MCF 10A (cell line): ENCODE measurements around the gene PRSS56. TPM values are rescaled to one million over a fixed set of nuclear protein-coding genes. Genes with fewer than 3 reads are reported as not detected.

Source experiments
- BruUV-seq: library from RNA; stranded (reverse); fragments of 400-500 nt; replicated peaks from 2 replicates; lab custom pipeline; 2021; lab: Mats Ljungman, UMichigan
- CTCF ChIA-PET: fragments of 300-600 bp; sonication (Branson Sonifier 250); formaldehyde crosslinking; extraction: SDS; loops from one replicate; lab custom pipeline; 2021; ENCODE audit warnings: antibody characterized with exemption, inconsistent platforms; lab: Yijun Ruan, JAX
- POLR2A ChIA-PET: fragments of 300-600, 350-650 bp; sonication (Branson Sonifier 250); formaldehyde crosslinking; extraction: SDS; loops from one replicate; lab custom pipeline; 2020; ENCODE audit warnings: antibody characterized with exemption, inconsistent platforms; lab: Yijun Ruan, JAX
- DNase-seq: peaks from one replicate; pipeline ENCODE4 v3.0.0-alpha.2; 2018; ENCODE audit not compliant: unreplicated experiment
- H3K27ac Mint-ChIP-seq: one replicate; pipeline ENCODE4 v1.8.0; 2022; ENCODE audit warnings: mild to moderate bottlenecking, low read depth, mixed read lengths; ENCODE audit not compliant: unreplicated experiment
- H3K27me3 Mint-ChIP-seq: one replicate; pipeline ENCODE4 v1.8.0; 2022; ENCODE audit warnings: mixed read lengths; ENCODE audit not compliant: insufficient read depth, unreplicated experiment
- H3K36me3 Mint-ChIP-seq: one replicate; pipeline ENCODE4 v1.8.0; 2022; ENCODE audit warnings: mild to moderate bottlenecking, moderate library complexity, mixed read lengths; ENCODE audit not compliant: insufficient read depth, unreplicated experiment
- H3K4me1 Mint-ChIP-seq: one replicate; pipeline ENCODE4 v1.8.0; 2022; ENCODE audit warnings: mixed read lengths; ENCODE audit not compliant: insufficient read depth, unreplicated experiment
- H3K4me3 Mint-ChIP-seq: one replicate; pipeline ENCODE4 v1.8.0; 2022; ENCODE audit warnings: mild to moderate bottlenecking, moderate library complexity, mixed read lengths; ENCODE audit not compliant: unreplicated experiment
- H3K9me3 Mint-ChIP-seq: one replicate; pipeline ENCODE4 v1.8.0; 2022; ENCODE audit warnings: mixed read lengths; ENCODE audit not compliant: unreplicated experiment
- intact Hi-C: fragments of 100-400 bp; cut with micrococcal nuclease; formaldehyde crosslinking; loops from 2 replicates; pipeline ENCODE4 v1.14.1; 2022
- total RNA-seq: library from RNA; stranded (reverse); gene quantifications from 2 replicates; pipeline ENCODE4 v1.2.3, GENCODE V29; 2022
- TF ChIP-seq, protein P1 (sequence below): fragments of 200-600 bp; IDR thresholded peaks from one replicate; pipeline ENCODE4 v1.8.0; 2022; ENCODE audit warnings: antibody characterized with exemption, mild to moderate bottlenecking; ENCODE audit not compliant: unreplicated experiment

The PRSS56 gene
- total RNA-seq, 1 experiment from 2014 or later, result not detected

DNA sequence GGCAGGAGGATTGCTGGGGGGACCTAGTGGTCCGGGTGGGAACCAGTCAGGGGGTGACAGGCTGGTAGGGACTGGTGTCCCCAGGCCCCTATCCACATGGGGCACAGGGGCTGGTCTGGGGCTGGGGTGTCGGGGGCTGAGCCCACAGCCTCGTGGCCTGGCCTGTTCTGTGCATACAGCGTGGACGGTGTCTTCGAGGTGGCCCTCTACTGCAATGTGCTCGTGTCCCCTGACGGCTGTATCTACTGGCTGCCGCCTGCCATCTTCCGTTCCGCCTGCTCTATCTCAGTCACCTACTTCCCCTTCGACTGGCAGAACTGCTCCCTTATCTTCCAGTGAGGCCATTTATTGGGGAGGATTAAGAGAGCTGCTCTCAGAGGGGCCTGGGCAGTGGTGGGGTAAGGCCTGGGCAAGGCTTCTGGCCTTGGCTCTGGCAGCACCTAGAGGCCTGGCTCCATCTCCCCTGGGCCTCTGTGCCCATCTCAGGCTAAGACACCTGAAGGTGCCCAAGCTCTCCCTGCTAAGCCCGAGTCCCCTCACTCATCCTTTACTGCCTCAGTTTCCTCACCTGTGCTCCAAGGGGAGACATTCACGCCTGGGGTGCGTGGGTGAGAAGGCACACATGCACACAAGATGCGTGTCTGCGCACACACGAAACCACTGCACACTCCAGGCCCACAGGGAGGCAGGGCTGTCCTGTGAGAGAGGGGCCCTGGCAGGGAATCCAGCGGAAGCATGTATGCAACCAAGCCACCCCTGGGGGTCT is 21.2 kb downstream of the PRSS56 start:
- H3K4me1 Mint-ChIP-seq, result no peaks in the 10 kb centered on the region
- no peak for DNase-seq
- H3K36me3 Mint-ChIP-seq, result peaks cover 12% of the 10 kb centered on the region
- ChIA-PET CTCF (no interaction called here), POLR2A (no interaction called here)
- no peak overlapping the region for H3K4me3 Mint-ChIP-seq
- intact Hi-C loops, result no loop called here
- BruUV-seq, result no TSS peak
- no peak overlapping the region for H3K27ac Mint-ChIP-seq
- H3K27me3 Mint-ChIP-seq, result no peaks in the 10 kb centered on the region
- peaks cover 4% of the 10 kb centered on the region for H3K9me3 Mint-ChIP-seq
- TF ChIP-seq, protein P1, sequence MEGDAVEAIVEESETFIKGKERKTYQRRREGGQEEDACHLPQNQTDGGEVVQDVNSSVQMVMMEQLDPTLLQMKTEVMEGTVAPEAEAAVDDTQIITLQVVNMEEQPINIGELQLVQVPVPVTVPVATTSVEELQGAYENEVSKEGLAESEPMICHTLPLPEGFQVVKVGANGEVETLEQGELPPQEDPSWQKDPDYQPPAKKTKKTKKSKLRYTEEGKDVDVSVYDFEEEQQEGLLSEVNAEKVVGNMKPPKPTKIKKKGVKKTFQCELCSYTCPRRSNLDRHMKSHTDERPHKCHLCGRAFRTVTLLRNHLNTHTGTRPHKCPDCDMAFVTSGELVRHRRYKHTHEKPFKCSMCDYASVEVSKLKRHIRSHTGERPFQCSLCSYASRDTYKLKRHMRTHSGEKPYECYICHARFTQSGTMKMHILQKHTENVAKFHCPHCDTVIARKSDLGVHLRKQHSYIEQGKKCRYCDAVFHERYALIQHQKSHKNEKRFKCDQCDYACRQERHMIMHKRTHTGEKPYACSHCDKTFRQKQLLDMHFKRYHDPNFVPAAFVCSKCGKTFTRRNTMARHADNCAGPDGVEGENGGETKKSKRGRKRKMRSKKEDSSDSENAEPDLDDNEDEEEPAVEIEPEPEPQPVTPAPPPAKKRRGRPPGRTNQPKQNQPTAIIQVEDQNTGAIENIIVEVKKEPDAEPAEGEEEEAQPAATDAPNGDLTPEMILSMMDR, result no peak

DNA sequence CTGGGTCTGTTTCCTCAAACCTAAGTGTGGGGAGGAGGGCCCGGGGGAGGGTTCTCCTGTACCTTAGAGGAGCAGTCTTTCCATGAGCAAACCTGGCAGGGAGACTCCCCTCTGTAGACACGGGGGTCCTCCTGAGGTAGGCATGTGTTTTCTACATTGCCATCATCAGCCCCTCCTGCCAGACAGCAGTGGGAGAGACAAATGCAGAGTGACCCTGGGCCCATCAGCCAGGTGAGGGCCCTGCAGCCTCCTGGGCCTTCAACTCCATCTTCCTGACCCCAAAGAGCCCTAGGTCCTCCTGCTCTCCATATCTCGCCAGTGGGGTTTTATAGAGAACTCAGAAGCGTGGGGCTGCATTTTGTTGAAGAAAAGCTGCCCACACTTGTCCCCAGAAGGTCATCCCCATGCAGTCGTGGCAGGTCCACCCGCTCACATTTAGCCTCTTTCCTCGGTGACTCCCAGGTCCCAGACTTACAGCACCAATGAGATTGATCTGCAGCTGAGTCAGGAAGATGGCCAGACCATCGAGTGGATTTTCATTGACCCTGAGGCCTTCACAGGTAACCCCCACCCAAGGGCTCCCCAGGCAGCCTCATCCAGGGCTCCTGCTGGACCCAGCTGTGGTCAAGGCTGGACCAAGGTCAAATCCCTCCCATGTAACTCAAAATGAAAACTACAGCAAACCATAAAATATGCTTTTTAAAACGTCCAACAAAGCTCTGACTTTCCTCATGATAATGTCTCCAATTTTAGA is 21.9 kb downstream of the PRSS56 start:
- peaks cover 18% of the 10 kb centered on the region for H3K36me3 Mint-ChIP-seq
- no TSS peak for BruUV-seq
- TF ChIP-seq, protein P1, result no peak
- DNase-seq, result no peak
- no peak overlapping the region for H3K27ac Mint-ChIP-seq
- POLR2A ChIA-PET, result no interaction called here
- H3K4me3 Mint-ChIP-seq, result no peak overlapping the region
- no peaks in the 10 kb centered on the region for H3K27me3 Mint-ChIP-seq
- CTCF ChIA-PET, result no interaction called here
- no peaks in the 10 kb centered on the region for H3K9me3 Mint-ChIP-seq
- no peaks in the 10 kb centered on the region for H3K4me1 Mint-ChIP-seq
- intact Hi-C loops, result no loop called here

DNA sequence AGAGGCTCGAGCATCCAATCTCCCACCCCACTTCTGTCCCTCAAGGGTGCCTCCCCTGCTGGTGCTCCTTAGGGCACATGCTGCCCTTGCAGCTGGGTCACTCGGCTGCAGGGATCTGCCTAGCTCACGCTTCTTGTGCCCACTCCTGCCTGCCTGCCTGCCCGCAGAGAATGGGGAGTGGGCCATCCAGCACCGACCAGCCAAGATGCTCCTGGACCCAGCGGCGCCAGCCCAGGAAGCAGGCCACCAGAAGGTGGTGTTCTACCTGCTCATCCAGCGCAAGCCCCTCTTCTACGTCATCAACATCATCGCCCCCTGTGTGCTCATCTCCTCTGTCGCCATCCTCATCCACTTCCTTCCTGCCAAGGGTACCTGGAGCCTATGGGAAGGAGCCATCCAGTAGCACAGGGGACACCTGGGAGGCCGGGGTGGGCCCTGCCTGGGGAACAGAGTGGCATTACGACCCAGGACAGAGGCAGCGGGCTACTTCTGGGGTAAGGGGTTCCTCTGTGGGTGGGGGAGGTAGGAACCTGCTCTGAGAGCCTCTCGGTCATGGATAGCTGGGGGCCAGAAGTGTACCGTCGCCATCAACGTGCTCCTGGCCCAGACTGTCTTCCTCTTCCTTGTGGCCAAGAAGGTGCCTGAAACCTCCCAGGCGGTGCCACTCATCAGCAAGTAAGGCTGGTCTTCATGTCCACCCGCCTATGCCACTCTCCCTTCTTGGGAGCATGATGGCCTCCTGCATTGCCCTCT is 22.7 kb downstream of the PRSS56 start:
- DNase-seq, result no peak
- TF ChIP-seq, protein P1, result no peak
- H3K27ac Mint-ChIP-seq, result no peak overlapping the region
- intact Hi-C loops, result no loop called here
- H3K36me3 Mint-ChIP-seq, result peaks cover 18% of the 10 kb centered on the region
- CTCF ChIA-PET, result no interaction called here
- no peaks in the 10 kb centered on the region for H3K4me1 Mint-ChIP-seq
- no TSS peak for BruUV-seq
- H3K9me3 Mint-ChIP-seq, result no peaks in the 10 kb centered on the region
- H3K27me3 Mint-ChIP-seq, result no peaks in the 10 kb centered on the region
- POLR2A ChIA-PET, result no interaction called here
- no peak overlapping the region for H3K4me3 Mint-ChIP-seq

DNA sequence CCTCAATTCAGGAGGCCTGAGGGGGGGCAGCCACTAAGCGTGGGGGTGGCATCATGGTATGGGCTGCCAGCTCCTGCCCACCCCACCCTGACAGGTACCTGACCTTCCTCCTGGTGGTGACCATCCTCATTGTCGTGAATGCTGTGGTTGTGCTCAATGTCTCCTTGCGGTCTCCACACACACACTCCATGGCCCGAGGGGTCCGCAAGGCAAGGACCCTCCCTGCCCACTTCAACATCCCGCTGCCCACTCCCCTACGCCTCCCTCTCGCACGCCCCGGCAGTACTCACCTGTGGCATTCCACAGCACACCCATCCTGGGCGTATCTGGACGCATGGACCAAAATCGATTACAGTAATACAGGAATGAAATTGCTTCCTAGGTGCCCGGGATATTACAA is 23.3 kb downstream of the PRSS56 start:
- DNase-seq, result no peak
- peaks cover 18% of the 10 kb centered on the region for H3K36me3 Mint-ChIP-seq
- H3K4me1 Mint-ChIP-seq, result peaks cover 3% of the 10 kb centered on the region
- ChIA-PET CTCF (no interaction called here), POLR2A (no interaction called here)
- H3K27ac Mint-ChIP-seq, result no peak overlapping the region
- no peaks in the 10 kb centered on the region for H3K9me3 Mint-ChIP-seq
- TF ChIP-seq, protein P1, result no peak
- no peaks in the 10 kb centered on the region for H3K27me3 Mint-ChIP-seq
- intact Hi-C loops, result no loop called here
- no peak overlapping the region for H3K4me3 Mint-ChIP-seq
- no TSS peak for BruUV-seq
